Spleen (tissue), 11 donors: ENCODE measurements around the gene UCP2. TPM values are rescaled to one million over a fixed set of nuclear protein-coding genes. Genes with fewer than 3 reads are reported as not detected.
A peak's percentile ranks its signal among the peaks of the same experiment; 100 is the strongest.

Experiments used
- DNase-seq: peaks from one replicate; pipeline ENCODE4 v3.0.0-alpha.2; 2020
- H3K27ac ChIP-seq, 8 donors: fragments of 200-600 bp; sonication (generic) in 7 of 8; 1 replicate in 4 of 8; 2 replicates in 4 of 8; pipeline versions ENCODE4 v1.5.0 to v1.8.0; 2016 to 2021; ENCODE audit warnings: inconsistent platforms in 4 of 8, mild to moderate bottlenecking in 4 of 8, moderate library complexity in 1 of 8
- H3K27me3 ChIP-seq, 7 donors: fragments of 200-600 bp; sonication (generic) in 6 of 7; replicated peaks in 1 of 7; 1 replicate in 4 of 7; 2 replicates in 3 of 7; pipeline versions ENCODE4 v1.5.0 to v1.8.0; 2016 to 2021; ENCODE audit warnings: inconsistent platforms in 3 of 7, mild to moderate bottlenecking in 1 of 7
- H3K36me3 ChIP-seq, 6 donors: fragments of 200-600 bp; sonication (generic) in 5 of 6; 1 replicate in 4 of 6; 2 replicates in 2 of 6; pipeline versions ENCODE4 v1.5.0 to v1.8.0; 2016 to 2021; ENCODE audit warnings: inconsistent platforms in 2 of 6
- H3K4me1 ChIP-seq, 6 donors: fragments of 200-600 bp; sonication (generic) in 5 of 6; 1 replicate in 3 of 6; 2 replicates in 3 of 6; pipeline versions ENCODE4 v1.5.0 to v1.8.0; 2016 to 2021; ENCODE audit warnings: inconsistent platforms in 3 of 6
- H3K4me3 ChIP-seq, 8 donors: fragments of 200-600 bp; sonication (generic) in 7 of 8; 1 replicate in 4 of 8; 2 replicates in 4 of 8; pipeline versions ENCODE4 v1.5.0 to v1.8.0; 2016 to 2021; ENCODE audit warnings: inconsistent platforms in 4 of 8, mild to moderate bottlenecking in 4 of 8, moderate library complexity in 2 of 8
- H3K9me3 ChIP-seq, 8 donors: fragments of 200-600 bp; sonication (generic) in 7 of 8; 1 replicate in 4 of 8; 2 replicates in 4 of 8; pipeline versions ENCODE4 v1.5.0 to v1.8.0; 2016 to 2021; ENCODE audit warnings: inconsistent platforms in 4 of 8
- POLR2A ChIP-seq, 3 donors: fragments of 450-650 bp; IDR thresholded peaks; one replicate each; pipeline ENCODE4 v1.5.1; 2017; ENCODE audit warnings: antibody characterized with exemption in 3 of 3, mild to moderate bottlenecking in 1 of 3
- POLR2AphosphoS5 ChIP-seq, 3 donors: sonication (generic); formaldehyde crosslinking; IDR thresholded peaks; one replicate each; pipeline ENCODE4 v1.5.1; 2017; ENCODE audit warnings: antibody characterized with exemption in 3 of 3
- WGBS, 5 donors: extraction: QIAGEN DNeasy Blood & Tissue Kit in 3 of 5; methylation state at CpG; one replicate each; pipeline versions ENCODE4 v1.1.5 to v1.1.7; 2013 to 2018; 5-methylcytosine and 5-hydroxymethylcytosine counted together
- intact Hi-C: fragments of 100-400 bp; cut with DNase I; formaldehyde crosslinking; loops from one replicate; pipeline ENCODE4 v1.15.0; 2023; ENCODE audit warnings: low total_unique reads
- polyA plus RNA-seq, 3 donors: library from polyadenylated mRNA; stranded (reverse); fragments of 200-250 nt; gene quantifications; one replicate each; pipeline ENCODE4 v1.2.1, GENCODE V29; 2013
- total RNA-seq, 7 donors: library from RNA; depleted of rRNA in 3 of 7; stranded (reverse); fragments of >200 nt in 3 of 7; fragmentation: NEBNext Ultra II Directional in 4 of 7; extraction: Animal tissue kit (Norgen Biotek cat#: 25700) in 4 of 7; gene quantifications; one replicate each; pipeline versions ENCODE4 v1.1.0 to v1.2.1, GENCODE V29; 2016 to 2021
- TF ChIP-seq, protein P1 (sequence below), 11 experiments: fragments of 200-600 bp in 7 of 11; fragments of 450-650 bp in 4 of 11; sonication (generic) in 4 of 11; IDR thresholded peaks in 8 of 11; conservative IDR thresholded peaks in 3 of 11; 1 replicate in 7 of 11; 2 replicates in 4 of 11; pipeline versions ENCODE4 v1.4.0 to v1.8.0; 2016 to 2021; ENCODE audit warnings: antibody characterized with exemption in 11 of 11, inconsistent platforms in 4 of 11, mild to moderate bottlenecking in 1 of 11
- donor health status: healthy with polysubstance abuse.
- donor health status: DM: no; HTN: no; CAD: no; lungs with moderate emphysema.
- donor health status: DM: no; HTN: no; CAD: no.
- donor health status: Bipolar disorder and iron deficiency.
- donor health status: healthy.
- donor health status: DM: no; HTN: no; CAD: no.
- donor health status: DM: yes; HTN: yes; CAD: no.

Gene UCP2
- total and polyA plus RNA-seq, 10 donors: 209 to 556 (median 401) TPM

GRCh38 chr11:74017631-74018030 lies 35.0 kb upstream of the UCP2 start:
- Histone ChIP-seq H3K27me3 (no peaks in the 10 kb centered on the region), H3K36me3 (peaks cover 0 to 60% (median 0%) of the 10 kb centered on the region in 6 donors), H3K27ac (peak overlapping the region in 6 of 8 donors; percentile 54 to 83 (median 78)), H3K9me3 (no peaks in the 10 kb centered on the region), H3K4me1 (peaks cover 13 to 82% (median 46%) of the 10 kb centered on the region in 6 donors), H3K4me3 (no peak overlapping the region)
- DNase-seq: no peak
- intact Hi-C loops: no loop called here
- TF ChIP-seq, protein P1, sequence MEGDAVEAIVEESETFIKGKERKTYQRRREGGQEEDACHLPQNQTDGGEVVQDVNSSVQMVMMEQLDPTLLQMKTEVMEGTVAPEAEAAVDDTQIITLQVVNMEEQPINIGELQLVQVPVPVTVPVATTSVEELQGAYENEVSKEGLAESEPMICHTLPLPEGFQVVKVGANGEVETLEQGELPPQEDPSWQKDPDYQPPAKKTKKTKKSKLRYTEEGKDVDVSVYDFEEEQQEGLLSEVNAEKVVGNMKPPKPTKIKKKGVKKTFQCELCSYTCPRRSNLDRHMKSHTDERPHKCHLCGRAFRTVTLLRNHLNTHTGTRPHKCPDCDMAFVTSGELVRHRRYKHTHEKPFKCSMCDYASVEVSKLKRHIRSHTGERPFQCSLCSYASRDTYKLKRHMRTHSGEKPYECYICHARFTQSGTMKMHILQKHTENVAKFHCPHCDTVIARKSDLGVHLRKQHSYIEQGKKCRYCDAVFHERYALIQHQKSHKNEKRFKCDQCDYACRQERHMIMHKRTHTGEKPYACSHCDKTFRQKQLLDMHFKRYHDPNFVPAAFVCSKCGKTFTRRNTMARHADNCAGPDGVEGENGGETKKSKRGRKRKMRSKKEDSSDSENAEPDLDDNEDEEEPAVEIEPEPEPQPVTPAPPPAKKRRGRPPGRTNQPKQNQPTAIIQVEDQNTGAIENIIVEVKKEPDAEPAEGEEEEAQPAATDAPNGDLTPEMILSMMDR (IDR thresholded peaks at IDR 0.05 in 8 of 11, conservative IDR thresholded peaks at IDR 0.05 in 3 of 11): no peak
- TF ChIP-seq POLR2A (IDR thresholded peaks at IDR 0.05) (no peak), POLR2AphosphoS5 (IDR thresholded peaks at IDR 0.05) (no peak)
- 90 to 97% (median 91%) methylated on average over 3 of the region's 3 CpGs for WGBS, 5 donors

DNA sequence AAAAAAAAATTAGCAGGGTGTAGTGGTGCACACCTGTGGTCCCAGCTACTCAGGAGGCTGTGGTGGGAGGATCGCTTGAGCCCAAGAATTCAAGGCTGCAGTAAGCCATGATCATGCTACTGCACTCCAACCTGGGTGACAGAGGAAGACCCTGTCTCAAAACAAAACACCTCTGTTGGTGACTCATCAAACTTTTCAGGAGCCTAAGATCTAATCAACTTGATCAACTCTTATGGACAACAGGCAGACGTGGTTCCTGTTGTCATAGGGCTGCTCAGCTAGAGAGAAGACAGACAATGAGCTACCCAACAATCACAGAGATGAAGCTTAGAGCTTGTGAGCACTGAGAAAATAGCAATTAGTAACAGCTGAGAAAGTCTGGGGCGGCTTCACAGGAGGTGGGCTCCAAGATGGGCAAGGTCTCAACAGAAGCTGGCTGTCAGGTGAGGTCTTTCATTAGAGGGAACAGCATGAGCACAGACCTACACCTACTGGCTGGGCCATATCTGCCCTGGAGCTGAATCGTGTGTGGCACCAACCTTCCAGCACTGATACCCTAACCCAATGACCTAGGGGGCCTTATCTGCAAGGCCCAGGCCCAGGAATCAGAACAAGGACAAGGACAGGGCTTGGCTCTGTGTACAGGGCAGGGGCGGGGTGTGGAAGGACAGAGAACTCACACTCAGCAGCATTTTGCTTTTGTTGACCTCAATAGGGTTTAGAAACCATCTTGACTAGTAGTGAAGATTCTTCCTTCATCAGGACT lies 33.5 kb upstream of the UCP2 start:
- Histone ChIP-seq H3K36me3 (peaks cover 0 to 69% (median 0%) of the 10 kb centered on the region in 6 donors), H3K4me1 (peaks cover 15 to 82% (median 54%) of the 10 kb centered on the region in 6 donors), H3K27me3 (no peaks in the 10 kb centered on the region), H3K4me3 (no peak overlapping the region), H3K9me3 (no peaks in the 10 kb centered on the region), H3K27ac (peak overlapping the region in 1 of 8 donors; percentile 32)
- intact Hi-C loops: no loop called here
- TF ChIP-seq POLR2AphosphoS5 (IDR thresholded peaks at IDR 0.05) (no peak), POLR2A (IDR thresholded peaks at IDR 0.05) (no peak)
- TF ChIP-seq, protein P1 (IDR thresholded peaks at IDR 0.05 in 8 of 11, conservative IDR thresholded peaks at IDR 0.05 in 3 of 11): no peak
- WGBS, 5 donors: 87 to 92% (median 92%) methylated on average over 4 to 5 of the region's 5 CpGs
- no peak for DNase-seq

GRCh38 chr11:74014880-74015279 lies 32.2 kb upstream of the UCP2 start:
- Histone ChIP-seq H3K4me3 (no peak overlapping the region), H3K4me1 (peaks cover 15 to 82% (median 52%) of the 10 kb centered on the region in 6 donors), H3K27me3 (no peaks in the 10 kb centered on the region), H3K27ac (peak overlapping the region in 2 of 8 donors; percentile 16 to 47), H3K36me3 (peaks cover 0 to 72% (median 0%) of the 10 kb centered on the region in 6 donors), H3K9me3 (no peaks in the 10 kb centered on the region)
- WGBS, 5 donors: 41 to 65% (median 48%) methylated on average over 2 of the region's 2 CpGs
- TF ChIP-seq, protein P1 (IDR thresholded peaks at IDR 0.05 in 8 of 11, conservative IDR thresholded peaks at IDR 0.05 in 3 of 11): no peak
- TF ChIP-seq POLR2AphosphoS5 (IDR thresholded peaks at IDR 0.05) (peak; percentile 37 to 48 (median 43)), POLR2A (IDR thresholded peaks at IDR 0.05) (no peak)
- DNase-seq: no peak
- intact Hi-C loops: no loop called here

DNA sequence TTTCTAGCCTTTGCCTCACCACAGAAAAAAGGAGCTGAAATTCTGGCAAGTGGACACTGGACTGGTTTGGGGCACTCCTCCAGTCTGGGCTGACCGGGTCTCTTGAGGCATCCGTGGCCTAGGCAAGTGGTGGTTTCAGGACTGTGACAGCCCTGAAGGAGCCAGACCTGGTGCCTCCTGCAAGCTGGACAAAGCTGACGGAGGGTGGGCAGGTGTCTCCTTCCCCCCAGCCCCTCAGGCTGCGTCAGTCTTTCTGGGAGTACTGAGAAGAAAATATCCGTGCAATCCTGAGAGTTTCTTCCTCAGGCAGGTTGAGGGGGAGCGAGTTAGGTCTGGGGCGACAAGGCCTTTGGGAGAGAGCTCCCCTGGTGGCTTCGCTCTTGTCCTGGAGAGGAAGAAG lies 30.5 kb upstream of the UCP2 start:
- no peaks in the 10 kb centered on the region for H3K9me3 ChIP-seq
- H3K27ac ChIP-seq: peak overlapping the region in 1 of 8 donors; percentile 46
- H3K27me3 ChIP-seq: no peaks in the 10 kb centered on the region
- intact Hi-C loops: no loop called here
- WGBS, 5 donors: 94 to 99% (median 97%) methylated on average over 7 to 8 of the region's 8 CpGs
- peaks cover 5 to 82% (median 42%) of the 10 kb centered on the region in 6 donors for H3K4me1 ChIP-seq
- no peak for TF ChIP-seq POLR2AphosphoS5 (IDR thresholded peaks at IDR 0.05)
- TF ChIP-seq POLR2A (IDR thresholded peaks at IDR 0.05): no peak
- TF ChIP-seq, protein P1 (IDR thresholded peaks at IDR 0.05 in 8 of 11, conservative IDR thresholded peaks at IDR 0.05 in 3 of 11): no peak
- DNase-seq: no peak
- no peak overlapping the region for H3K4me3 ChIP-seq
- H3K36me3 ChIP-seq: peaks cover 0 to 68% (median 0%) of the 10 kb centered on the region in 6 donors
